ENCODE results near the gene EPHA2.

The EPHA2 gene

GRCh38 chr1:16156848-16157495 is 1.1 kb upstream of the EPHA2 start:
- no peak for DNase-seq (ENCODE audit: extremely low read depth, low read depth)
- TF ChIP-seq, protein P1, sequence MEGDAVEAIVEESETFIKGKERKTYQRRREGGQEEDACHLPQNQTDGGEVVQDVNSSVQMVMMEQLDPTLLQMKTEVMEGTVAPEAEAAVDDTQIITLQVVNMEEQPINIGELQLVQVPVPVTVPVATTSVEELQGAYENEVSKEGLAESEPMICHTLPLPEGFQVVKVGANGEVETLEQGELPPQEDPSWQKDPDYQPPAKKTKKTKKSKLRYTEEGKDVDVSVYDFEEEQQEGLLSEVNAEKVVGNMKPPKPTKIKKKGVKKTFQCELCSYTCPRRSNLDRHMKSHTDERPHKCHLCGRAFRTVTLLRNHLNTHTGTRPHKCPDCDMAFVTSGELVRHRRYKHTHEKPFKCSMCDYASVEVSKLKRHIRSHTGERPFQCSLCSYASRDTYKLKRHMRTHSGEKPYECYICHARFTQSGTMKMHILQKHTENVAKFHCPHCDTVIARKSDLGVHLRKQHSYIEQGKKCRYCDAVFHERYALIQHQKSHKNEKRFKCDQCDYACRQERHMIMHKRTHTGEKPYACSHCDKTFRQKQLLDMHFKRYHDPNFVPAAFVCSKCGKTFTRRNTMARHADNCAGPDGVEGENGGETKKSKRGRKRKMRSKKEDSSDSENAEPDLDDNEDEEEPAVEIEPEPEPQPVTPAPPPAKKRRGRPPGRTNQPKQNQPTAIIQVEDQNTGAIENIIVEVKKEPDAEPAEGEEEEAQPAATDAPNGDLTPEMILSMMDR (IDR thresholded peaks at IDR 0.05; ENCODE audit: low read depth, low read length), result no peak

DNA sequence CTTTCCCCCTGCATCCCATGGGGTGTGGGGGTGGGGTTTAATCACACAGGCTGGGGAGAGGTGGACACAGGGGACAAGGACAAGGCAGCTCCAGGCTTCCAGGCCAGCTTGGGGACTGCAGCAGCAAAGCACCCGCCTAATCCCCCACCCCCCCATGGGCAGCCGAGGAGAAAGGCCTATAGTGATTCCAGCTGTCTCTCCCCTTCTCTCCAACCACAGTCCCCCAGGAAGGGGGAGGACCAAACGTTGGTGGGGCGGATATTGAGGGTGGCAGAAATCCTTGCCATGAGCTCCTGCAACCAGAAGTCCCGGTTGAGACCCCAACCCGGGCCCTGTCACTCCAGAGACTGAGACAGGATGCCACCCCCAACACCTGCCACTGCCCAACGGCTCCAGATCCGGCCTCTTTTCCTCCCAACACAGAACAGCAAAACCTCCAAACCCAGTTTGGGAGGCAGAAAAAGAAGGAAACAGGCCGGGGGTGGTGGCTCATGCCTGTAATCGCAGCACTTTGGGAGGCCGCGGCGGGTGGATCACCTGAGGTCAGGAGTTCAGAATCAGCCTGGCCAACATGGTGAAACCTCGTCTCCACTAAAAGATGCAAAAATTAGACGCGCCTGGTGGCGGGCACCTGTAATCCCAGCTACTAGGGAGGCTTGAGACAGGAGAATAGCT is 1.7 kb downstream of the EPHA2 start:
- no peak for DNase-seq (ENCODE audit: extremely low read depth, low read depth)
- TF ChIP-seq, protein P1 (IDR thresholded peaks at IDR 0.05; ENCODE audit: low read depth, low read length), result no peak

DNA sequence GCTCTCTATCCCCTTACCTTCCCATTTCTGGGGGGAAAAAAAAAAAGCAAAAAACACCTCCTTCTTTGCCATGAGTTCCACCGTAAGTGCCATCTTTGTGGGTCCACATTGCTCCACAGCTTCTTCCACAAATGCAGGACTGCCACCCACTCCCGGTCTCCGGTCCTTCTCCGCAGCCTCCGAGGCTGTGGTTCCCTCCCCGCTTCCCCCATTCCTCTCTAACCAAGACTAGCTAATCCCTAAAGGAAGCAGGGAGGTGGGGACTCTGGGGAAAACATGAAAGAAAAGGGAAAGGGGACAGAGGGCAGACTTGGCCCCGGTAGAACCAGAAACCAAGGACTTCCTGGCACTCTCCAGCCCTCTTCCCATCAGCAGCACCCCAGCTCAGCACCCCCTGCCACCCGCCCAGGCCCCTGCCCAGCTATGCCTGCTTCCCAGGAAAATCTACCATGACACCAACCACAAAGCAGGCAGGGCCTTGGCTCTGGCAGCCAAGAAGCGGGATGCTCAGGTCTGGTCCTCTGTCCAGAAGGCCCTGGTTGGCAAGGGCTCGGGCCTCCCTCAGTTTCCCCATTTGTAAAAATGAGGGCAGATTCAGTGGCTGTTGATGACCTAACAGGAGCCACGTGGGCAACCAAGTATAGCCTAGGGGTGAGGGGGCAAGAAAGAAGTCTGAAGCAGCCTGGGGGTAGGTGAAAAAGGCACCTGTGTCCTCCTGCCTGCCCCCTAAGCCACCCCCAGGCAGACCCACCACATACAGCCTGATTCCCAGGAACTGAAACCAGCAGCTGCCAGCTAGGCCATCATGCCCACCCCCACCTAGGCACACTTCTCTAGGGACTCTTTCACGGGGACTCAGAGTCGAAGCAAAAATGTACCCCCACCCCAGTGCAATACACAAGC is 2.5 kb downstream of the EPHA2 start:
- TF ChIP-seq, protein P1 (IDR thresholded peaks at IDR 0.05; ENCODE audit: low read depth, low read length), result no peak
- no peak for DNase-seq (ENCODE audit: extremely low read depth, low read depth)

- TF ChIP-seq, protein P1 (IDR thresholded peaks at IDR 0.05; ENCODE audit: low read depth, low read length), result no peak
- no peak for DNase-seq (ENCODE audit: extremely low read depth, low read depth)
Measured at GRCh38 chr1:16152481-16153087, 3.3 kb downstream of the EPHA2 start.

DNA sequence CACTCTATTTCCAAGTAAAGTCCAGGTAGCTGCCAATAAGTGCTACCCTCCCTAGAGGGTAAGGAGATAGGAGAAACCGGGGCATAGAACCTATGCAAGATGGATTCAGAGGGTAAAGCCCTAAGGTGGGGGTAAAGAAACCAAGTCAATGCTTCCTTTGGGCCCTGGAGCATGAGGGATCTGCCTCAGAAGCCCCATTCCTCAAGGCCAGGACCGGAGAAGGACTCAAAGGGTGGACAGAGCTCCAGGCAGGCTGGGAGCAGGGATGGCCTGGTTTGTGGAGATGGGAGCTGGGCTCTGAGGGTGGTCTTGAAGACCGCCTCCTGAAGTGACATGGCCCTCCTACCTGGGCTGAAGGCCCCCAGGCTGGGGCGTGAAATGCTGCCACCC is 3.9 kb downstream of the EPHA2 start:
- TF ChIP-seq, protein P1 (IDR thresholded peaks at IDR 0.05; ENCODE audit: low read depth, low read length), result no peak
- DNase-seq (ENCODE audit: extremely low read depth, low read depth), result no peak

DNA sequence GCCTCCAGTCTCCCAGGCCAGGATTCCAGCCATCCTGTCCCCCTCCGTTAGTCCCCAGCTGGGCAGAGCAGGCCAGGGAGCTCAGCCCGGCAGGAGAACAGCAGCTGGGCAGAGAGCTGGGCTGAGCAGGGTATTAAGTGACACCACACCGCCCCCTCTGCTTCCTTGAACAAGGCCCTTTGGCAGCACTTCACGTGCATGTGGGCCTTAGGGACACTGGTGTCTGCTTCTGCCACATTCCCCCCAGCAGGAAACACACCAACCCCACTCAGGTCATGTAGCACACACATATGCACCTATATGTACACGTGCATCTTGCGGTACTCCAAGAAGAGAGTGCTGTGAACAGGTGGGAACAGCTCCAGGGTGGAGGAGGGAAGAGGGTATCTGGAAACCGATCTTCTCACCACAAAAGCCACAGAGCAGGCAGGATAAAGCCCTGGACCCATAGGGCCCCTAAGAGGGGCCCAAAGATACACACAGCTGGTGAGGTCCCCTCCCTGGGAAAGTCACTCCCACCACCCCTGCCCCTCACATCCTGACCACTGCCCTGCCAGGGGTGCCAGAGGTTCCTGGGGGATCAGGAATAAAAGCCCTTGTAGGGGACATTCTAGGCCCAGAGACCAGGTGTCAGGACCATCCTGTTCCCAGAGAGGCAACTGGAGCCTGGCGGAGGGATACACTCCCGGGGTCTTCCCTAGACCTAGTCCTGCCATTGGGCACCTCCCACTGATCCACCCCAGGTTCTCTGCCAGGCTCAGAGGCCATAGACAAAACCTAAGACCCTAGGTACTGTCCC is 4.5 kb downstream of the EPHA2 start:
- DNase-seq (ENCODE audit: extremely low read depth, low read depth), result no peak
- TF ChIP-seq, protein P1 (IDR thresholded peaks at IDR 0.05; ENCODE audit: low read depth, low read length), result no peak; the same call in 1 of the 2 replicates
